PFSK-1 (cell line): ENCODE results near the gene CNTNAP5.

ENCODE experiments used
- POLR2AphosphoS5 ChIP-seq: IDR thresholded peaks from 2 replicates; pipeline ENCODE4 v1.6.1; 2012; ENCODE audit warnings: low read depth, mild to moderate bottlenecking, control low read depth, low read length, moderate library complexity
- REST ChIP-seq, 2 experiments: IDR thresholded peaks; 2 replicates each; pipeline versions ENCODE4 v1.6.1 to v1.8.0; 2011 to 2012; ENCODE audit warnings: low read depth in 2 of 2, low read length in 2 of 2, control low read depth in 1 of 2, inconsistent platforms in 1 of 2, mild to moderate bottlenecking in 1 of 2, moderate library complexity in 1 of 2; ENCODE audit not compliant: insufficient read depth in 1 of 2
- SIN3A ChIP-seq: IDR thresholded peaks from 2 replicates; pipeline ENCODE4 v1.6.1; 2012; ENCODE audit warnings: mild to moderate bottlenecking, low read length, moderate library complexity, borderline replicate concordance; ENCODE audit not compliant: insufficient read depth

- TF ChIP-seq SIN3A (no peak), REST (IDR thresholded peaks at IDR 0.05; ENCODE audit: insufficient read depth in 1 of 2, low read depth in 2 of 2, low read length in 2 of 2) (no peak), POLR2AphosphoS5 (no peak)
Measured at GRCh38 chr2:124704071-124704925, 679.2 kb downstream of the CNTNAP5 start.
